ENCODE measurements around the gene TRAPPC2.

The TRAPPC2 gene

DNA sequence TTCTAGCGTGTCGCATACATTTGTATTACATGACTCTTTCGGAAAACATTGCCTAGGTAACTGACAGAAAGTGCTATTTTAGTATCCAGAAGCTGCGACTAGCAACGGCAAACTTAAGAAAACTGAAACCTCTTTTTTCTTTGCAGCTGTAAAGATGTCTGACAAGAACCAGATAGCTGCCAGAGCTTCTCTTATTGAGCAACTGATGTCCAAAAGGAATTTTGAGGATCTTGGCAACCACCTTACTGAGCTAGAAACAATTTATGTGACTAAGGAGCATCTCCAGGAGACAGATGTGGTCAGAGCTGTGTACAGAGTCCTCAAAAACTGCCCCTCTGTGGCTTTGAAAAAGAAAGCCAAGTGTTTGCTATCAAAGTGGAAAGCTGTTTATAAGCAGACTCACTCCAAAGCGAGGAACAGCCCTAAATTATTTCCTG is 72.0 kb downstream of the TRAPPC2 start:
- Histone ChIP-seq H3K36me3 (ENCODE audit: control insufficient read depth, insufficient read depth, low read length) (no peaks in the 10 kb centered on the region), H3K27me3 (replicated peaks; ENCODE audit: control insufficient read depth, insufficient read depth, low read length, poor library complexity, severe bottlenecking) (no peaks in the 10 kb centered on the region), H3K4me1 (ENCODE audit: control insufficient read depth, insufficient read depth, low read length, poor library complexity, severe bottlenecking) (no peaks in the 10 kb centered on the region), H3K4me3 (ENCODE audit: insufficient read depth, low read depth, low read length, poor library complexity, severe bottlenecking) (no peak overlapping the region), H3K27ac (ENCODE audit: insufficient read depth, low read length, poor library complexity, severe bottlenecking) (peak overlapping the region; percentile 32), H3K9me3 (ENCODE audit: control insufficient read depth, low read length) (no peaks in the 10 kb centered on the region)
- no peak for DNase-seq

Measured in effector memory CD4-positive, alpha-beta T cell (primary cell).